Neural progenitor cell (in vitro differentiated cells): ENCODE measurements around the gene ZNF638.

ENCODE experiments used
- EZH2 ChIP-seq: fragments of 200-600 bp; sonication (generic); IDR thresholded peaks from 2 replicates; pipeline ENCODE4 v1.6.1; 2017; ENCODE audit warnings: antibody characterized with exemption, mild to moderate bottlenecking, moderate library complexity
- EZH2phosphoT487 ChIP-seq: fragments of 200-600 bp; sonication (generic); IDR thresholded peaks from 2 replicates; pipeline ENCODE4 v1.6.1; 2017; ENCODE audit warnings: antibody characterized with exemption
- TF ChIP-seq, protein P1 (sequence below): fragments of 200-600 bp; sonication (generic); IDR thresholded peaks from 2 replicates; pipeline ENCODE4 v1.5.1; 2017; ENCODE audit warnings: antibody characterized with exemption, mild to moderate bottlenecking

DNA sequence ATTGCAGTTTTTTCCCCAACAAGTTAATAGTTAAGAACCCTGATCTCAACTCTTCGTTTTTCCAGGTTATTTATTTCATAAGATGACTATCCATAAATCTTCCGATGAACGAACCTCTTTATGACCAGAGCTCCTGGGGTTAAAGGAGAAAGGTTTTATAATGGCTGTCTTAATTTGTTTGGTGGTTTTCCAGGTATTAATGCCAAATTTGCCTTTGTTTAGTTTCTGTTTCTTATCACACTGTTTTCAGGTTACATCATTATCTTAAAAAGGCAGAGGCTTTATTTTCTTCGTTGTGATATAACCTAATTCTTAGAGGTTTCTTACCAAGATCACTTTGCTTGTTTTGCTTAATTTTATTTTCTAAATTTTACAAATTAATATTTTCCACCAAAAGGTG lies 10.1 kb downstream of the ZNF638 start:
- TF ChIP-seq, protein P1, sequence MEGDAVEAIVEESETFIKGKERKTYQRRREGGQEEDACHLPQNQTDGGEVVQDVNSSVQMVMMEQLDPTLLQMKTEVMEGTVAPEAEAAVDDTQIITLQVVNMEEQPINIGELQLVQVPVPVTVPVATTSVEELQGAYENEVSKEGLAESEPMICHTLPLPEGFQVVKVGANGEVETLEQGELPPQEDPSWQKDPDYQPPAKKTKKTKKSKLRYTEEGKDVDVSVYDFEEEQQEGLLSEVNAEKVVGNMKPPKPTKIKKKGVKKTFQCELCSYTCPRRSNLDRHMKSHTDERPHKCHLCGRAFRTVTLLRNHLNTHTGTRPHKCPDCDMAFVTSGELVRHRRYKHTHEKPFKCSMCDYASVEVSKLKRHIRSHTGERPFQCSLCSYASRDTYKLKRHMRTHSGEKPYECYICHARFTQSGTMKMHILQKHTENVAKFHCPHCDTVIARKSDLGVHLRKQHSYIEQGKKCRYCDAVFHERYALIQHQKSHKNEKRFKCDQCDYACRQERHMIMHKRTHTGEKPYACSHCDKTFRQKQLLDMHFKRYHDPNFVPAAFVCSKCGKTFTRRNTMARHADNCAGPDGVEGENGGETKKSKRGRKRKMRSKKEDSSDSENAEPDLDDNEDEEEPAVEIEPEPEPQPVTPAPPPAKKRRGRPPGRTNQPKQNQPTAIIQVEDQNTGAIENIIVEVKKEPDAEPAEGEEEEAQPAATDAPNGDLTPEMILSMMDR, result no peak
- no peak for TF ChIP-seq EZH2
- no peak for TF ChIP-seq EZH2phosphoT487
